Measurements from ENCODE around the gene KCNH3. TPM values are rescaled to one million over a fixed set of nuclear protein-coding genes. Genes with fewer than 3 reads are reported as not detected.

KCNH3 gene
- total and polyA plus RNA-seq, 10 of the 15 experiments (the other 5 are each of a cell fraction or from before 2014, with no cell fraction given): 0.03 to 0.45 (median 0.08) TPM; not detected in 5

DNA sequence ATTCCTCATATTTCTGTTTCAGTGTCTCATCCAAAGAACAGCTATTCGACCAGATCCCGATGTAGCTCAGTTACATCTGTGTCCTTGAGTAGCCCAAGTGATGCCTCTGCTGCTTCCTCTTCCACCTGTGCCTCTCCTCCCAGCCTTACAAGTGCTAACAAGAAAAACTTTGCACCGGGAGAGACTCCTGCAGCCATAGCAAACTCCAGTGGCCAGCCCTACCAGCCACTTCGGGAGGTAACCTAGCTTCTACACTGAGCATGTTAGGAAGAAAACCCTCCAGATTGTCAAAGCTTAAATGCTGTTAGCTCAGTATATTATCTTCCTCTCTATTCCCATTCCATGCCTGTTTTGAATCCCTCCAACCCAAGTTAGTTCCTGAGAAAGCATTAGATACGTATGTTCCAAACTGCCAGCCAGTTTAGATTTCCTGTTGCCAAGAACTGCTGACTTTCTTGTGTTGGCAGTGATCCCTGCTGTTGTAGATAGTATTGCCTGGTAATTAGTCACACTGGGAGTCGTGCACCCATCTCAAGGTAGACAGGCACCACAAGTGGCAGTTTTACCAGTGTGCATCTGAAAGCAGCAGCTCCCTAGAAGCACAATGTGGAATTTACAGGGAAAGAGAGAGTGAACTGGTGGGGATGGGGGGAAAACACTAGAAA lies 14.0 kb upstream of the KCNH3 start:
- H3K9me3 ChIP-seq (replicated peaks; ENCODE audit: control insufficient read depth, insufficient read depth, low read length): no peaks in the 10 kb centered on the region
- no peaks in the 10 kb centered on the region for H3K4me1 ChIP-seq (ENCODE audit: control insufficient read depth, insufficient read depth, low read length)
- POLR2A ChIA-PET: no interaction called here
- BruUV-seq (replicated peaks): no TSS peak
- H4K20me1 ChIP-seq (ENCODE audit: control insufficient read depth, insufficient read depth): no peaks in the 10 kb centered on the region
- in situ Hi-C loops (cut with MboI) (no loop called here), intact Hi-C loops (cut with micrococcal nuclease; ENCODE audit: unreplicated experiment) (no loop called here)
- SMC1A ChIA-PET (ENCODE audit: uncharacterized antibody, unreplicated experiment): interaction anchor here (0.9 to 33.2 kb wide), 5 partner anchors 10 to 163 kb away, joined by 3 to 740 read pairs (median 3); partner anchors contain the start of gene SPATS2
- no peak for ATAC-seq
- no peak overlapping the region for H2AFZ ChIP-seq (ENCODE audit: control insufficient read depth, low read depth, low read length)
- WGBS (ENCODE audit: insufficient coverage, insufficient replicate concordance, low lambda C conversion rate, missing lambda C conversion rate): 92% methylated on average over 6 of the region's 6 CpGs
- RAD21 ChIA-PET (ENCODE audit: unreplicated experiment): interaction anchor here (1.0 to 1.4 kb wide), 2 partner anchors 166 to 173 kb away, joined by 3 to 5 read pairs; no protein-coding TSS in a partner anchor
- H3K79me2 ChIP-seq (ENCODE audit: control insufficient read depth, insufficient read depth, low read length): no peaks in the 10 kb centered on the region
- H3K27me3 ChIP-seq (replicated peaks in 1 of 2; ENCODE audit: control insufficient read depth in 2 of 2, insufficient read depth in 2 of 2, low read length in 1 of 2): no peaks in the 10 kb centered on the region
- TF ChIP-seq SMC3 (IDR thresholded peaks at IDR 0.05; ENCODE audit: borderline replicate concordance, low read length) (no peak), BRCA1 (IDR thresholded peaks at IDR 0.05; ENCODE audit: low read depth, low read length) (no peak), RUNX3 (IDR thresholded peaks at IDR 0.05; ENCODE audit: low read length) (no peak), ZNF217 (IDR thresholded peaks at IDR 0.05) (no peak), FOXM1 (IDR thresholded peaks at IDR 0.05; ENCODE audit: low read depth, low read length) (no peak), CHD2 (IDR thresholded peaks at IDR 0.05; ENCODE audit: borderline replicate concordance, low read depth, low read length) (no peak), ZNF274 (IDR thresholded peaks at IDR 0.05; ENCODE audit: insufficient read depth, insufficient read length) (no peak), NBN (IDR thresholded peaks at IDR 0.05) (no peak), CBX3 (IDR thresholded peaks at IDR 0.05; ENCODE audit: borderline replicate concordance, low read depth) (no peak), NFYB (IDR thresholded peaks at IDR 0.05; ENCODE audit: insufficient read depth, low read depth, low read length) (no peak), NFIC (IDR thresholded peaks at IDR 0.05; ENCODE audit: low read depth, low read length) (no peak)
- TF ChIP-seq, protein P1, sequence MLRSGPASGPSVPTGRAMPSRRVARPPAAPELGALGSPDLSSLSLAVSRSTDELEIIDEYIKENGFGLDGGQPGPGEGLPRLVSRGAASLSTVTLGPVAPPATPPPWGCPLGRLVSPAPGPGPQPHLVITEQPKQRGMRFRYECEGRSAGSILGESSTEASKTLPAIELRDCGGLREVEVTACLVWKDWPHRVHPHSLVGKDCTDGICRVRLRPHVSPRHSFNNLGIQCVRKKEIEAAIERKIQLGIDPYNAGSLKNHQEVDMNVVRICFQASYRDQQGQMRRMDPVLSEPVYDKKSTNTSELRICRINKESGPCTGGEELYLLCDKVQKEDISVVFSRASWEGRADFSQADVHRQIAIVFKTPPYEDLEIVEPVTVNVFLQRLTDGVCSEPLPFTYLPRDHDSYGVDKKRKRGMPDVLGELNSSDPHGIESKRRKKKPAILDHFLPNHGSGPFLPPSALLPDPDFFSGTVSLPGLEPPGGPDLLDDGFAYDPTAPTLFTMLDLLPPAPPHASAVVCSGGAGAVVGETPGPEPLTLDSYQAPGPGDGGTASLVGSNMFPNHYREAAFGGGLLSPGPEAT (IDR thresholded peaks at IDR 0.05; ENCODE audit: low read depth): no peak
- TF ChIP-seq, protein P2, sequence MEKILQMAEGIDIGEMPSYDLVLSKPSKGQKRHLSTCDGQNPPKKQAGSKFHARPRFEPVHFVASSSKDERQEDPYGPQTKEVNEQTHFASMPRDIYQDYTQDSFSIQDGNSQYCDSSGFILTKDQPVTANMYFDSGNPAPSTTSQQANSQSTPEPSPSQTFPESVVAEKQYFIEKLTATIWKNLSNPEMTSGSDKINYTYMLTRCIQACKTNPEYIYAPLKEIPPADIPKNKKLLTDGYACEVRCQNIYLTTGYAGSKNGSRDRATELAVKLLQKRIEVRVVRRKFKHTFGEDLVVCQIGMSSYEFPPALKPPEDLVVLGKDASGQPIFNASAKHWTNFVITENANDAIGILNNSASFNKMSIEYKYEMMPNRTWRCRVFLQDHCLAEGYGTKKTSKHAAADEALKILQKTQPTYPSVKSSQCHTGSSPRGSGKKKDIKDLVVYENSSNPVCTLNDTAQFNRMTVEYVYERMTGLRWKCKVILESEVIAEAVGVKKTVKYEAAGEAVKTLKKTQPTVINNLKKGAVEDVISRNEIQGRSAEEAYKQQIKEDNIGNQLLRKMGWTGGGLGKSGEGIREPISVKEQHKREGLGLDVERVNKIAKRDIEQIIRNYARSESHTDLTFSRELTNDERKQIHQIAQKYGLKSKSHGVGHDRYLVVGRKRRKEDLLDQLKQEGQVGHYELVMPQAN (conservative IDR thresholded peaks at IDR 0.05): no peak
- no peak overlapping the region for H3K4me3 ChIP-seq
- DNase-seq (ENCODE audit: low read depth, low spot score): no peak
- no peak for FAIRE-seq
- peaks cover 12 to 21% of the 10 kb centered on the region in 2 experiments for H3K36me3 ChIP-seq (ENCODE audit: control insufficient read depth in 2 of 2, insufficient read depth in 2 of 2, low read length in 1 of 2)
- H3K27ac ChIP-seq (ENCODE audit: control insufficient read depth, insufficient read depth): no peak overlapping the region
- CTCF ChIA-PET: interaction anchor here (0.7 to 5.4 kb wide), 6 partner anchors 8 to 178 kb away, joined by 3 to 40 read pairs (median 5); partner anchors contain the start of gene DNAJC22
- H3K4me2 ChIP-seq (ENCODE audit: control insufficient read depth, insufficient read depth): no peak overlapping the region
- H3K9ac ChIP-seq (ENCODE audit: control insufficient read depth, insufficient read depth, low read length): no peak overlapping the region
